ENCODE measurements around the gene MALSU1. TPM values are rescaled to one million over a fixed set of nuclear protein-coding genes. Genes with fewer than 3 reads are reported as not detected.

Gene MALSU1
- total and polyA plus RNA-seq, 2 of the 13 experiments (the other 11 are each of a cell fraction or from before 2014, with no cell fraction given), result 72.0 to 141 TPM

DNA sequence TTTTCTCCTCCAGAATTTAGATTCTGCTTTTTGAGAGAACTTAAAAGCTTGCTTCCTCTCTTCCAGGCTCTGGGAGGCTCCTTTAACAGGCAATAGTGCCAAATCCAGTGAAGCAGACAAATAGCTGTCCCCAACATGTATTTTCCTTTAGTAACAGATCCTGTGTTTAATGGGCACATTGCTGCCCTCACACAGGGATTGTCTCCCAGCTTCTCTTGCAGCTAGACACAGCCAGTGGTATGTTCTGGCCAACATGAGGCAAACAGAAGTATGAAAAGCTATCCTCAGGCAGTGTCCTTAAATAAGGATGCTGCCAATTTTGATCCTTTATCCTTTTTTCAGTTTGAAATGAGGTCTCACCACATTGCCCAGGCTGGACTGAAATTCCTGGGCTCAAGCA, 38.2 kb downstream of the MALSU1 start:
- intact Hi-C loops (cut with micrococcal nuclease; ENCODE audit: unreplicated experiment), result loop anchor here (5.0 kb wide), 1 partner anchor 40 kb away; the partner anchor contains the start of gene MALSU1
- DNase-seq (ENCODE audit: low spot score), result no peak
- peak overlapping the region; percentile 84 for H3K27ac ChIP-seq (ENCODE audit: extremely low read length, insufficient read depth, low read length)
- peaks cover 11 to 51% of the 10 kb centered on the region in 2 experiments for H3K36me3 ChIP-seq (replicated peaks in 1 of 2; ENCODE audit: control insufficient read depth in 1 of 2, insufficient read depth in 2 of 2, low read length in 2 of 2)
- H3K79me2 ChIP-seq (ENCODE audit: insufficient read depth, low read length), result no peaks in the 10 kb centered on the region
- no peak overlapping the region for H3K4me3 ChIP-seq (replicated peaks in 1 of 3; ENCODE audit: insufficient read depth in 1 of 3, low read depth in 2 of 3, low read length in 3 of 3)
- in situ Hi-C loops (cut with HindIII; ENCODE audit: extremely low pct_ligation_motif_present, low pct_unique_long_range_greater_than_20kb), result no loop called here
- no TSS peak for BruUV-seq (replicated peaks)
- ChIA-PET CTCF (ENCODE audit: low intra/inter-chr PET ratio, low total read pairs) (no interaction called here), POLR2A (interaction anchor here (0.7 to 4.0 kb wide), 6 partner anchors 17 to 136 kb away, joined by 3 to 69 read pairs (median 16); partner anchors contain the start of gene MALSU1)
- peaks cover 75% of the 10 kb centered on the region for H3K4me1 ChIP-seq (ENCODE audit: insufficient read depth, low read length)
- H3K27me3 ChIP-seq (ENCODE audit: control insufficient read depth in 1 of 2, insufficient read depth in 2 of 2, low read length in 2 of 2), result no peaks in the 10 kb centered on the region
- H4K20me1 ChIP-seq (ENCODE audit: insufficient read depth, low read length), result no peaks in the 10 kb centered on the region
- no peak overlapping the region; the same call in 1 of the 2 replicates for H3K9ac ChIP-seq (ENCODE audit: insufficient read depth, low read depth, low read length)
- TF ChIP-seq THYN1 (CRISPR knock-in tag; IDR thresholded peaks at IDR 0.05; ENCODE audit: borderline replicate concordance, low read depth) (no peak), CBX5 (CRISPR knock-in tag; IDR thresholded peaks at IDR 0.05; ENCODE audit: borderline replicate concordance) (0 out of 2 replicates have a peak, but pooled peaks have one; percentile 44)
- TF ChIP-seq, protein P1, sequence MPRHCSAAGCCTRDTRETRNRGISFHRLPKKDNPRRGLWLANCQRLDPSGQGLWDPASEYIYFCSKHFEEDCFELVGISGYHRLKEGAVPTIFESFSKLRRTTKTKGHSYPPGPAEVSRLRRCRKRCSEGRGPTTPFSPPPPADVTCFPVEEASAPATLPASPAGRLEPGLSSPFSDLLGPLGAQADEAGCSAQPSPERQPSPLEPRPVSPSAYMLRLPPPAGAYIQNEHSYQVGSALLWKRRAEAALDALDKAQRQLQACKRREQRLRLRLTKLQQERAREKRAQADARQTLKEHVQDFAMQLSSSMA (CRISPR knock-in tag; IDR thresholded peaks at IDR 0.05), result no peak
- no peak for FAIRE-seq
- H2AFZ ChIP-seq (ENCODE audit: low read length), result no peak overlapping the region
- H3K4me2 ChIP-seq (ENCODE audit: low read depth, low read length), result peak overlapping the region; percentile 37
- peaks cover 8% of the 10 kb centered on the region; the same call in 1 of the 2 replicates for H3K9me3 ChIP-seq (ENCODE audit: low read length)
- ATAC-seq, result no peak

DNA sequence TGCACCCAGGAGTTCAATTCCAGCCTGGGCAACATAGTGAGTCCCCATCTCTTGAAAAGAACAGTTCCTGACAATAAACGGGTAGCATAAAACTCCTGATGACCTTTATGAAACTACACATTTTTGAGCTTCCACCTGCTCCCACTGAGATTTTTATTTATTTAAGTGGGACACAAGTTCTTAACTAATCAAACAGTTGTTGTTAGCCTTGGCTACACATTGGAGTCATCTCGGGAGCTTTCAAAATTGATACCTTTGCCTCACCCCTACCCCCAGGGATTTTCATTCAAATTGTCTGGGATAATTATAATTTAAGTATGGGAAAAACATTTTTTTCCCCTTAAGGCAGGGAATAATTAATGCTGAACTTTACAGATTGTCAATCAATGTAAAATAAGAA, 39.3 kb downstream of the MALSU1 start:
- intact Hi-C loops (cut with micrococcal nuclease; ENCODE audit: unreplicated experiment) (loop anchor here (5.0 kb wide), 1 partner anchor 41 kb away; the partner anchor contains the start of gene MALSU1), in situ Hi-C loops (cut with HindIII; ENCODE audit: extremely low pct_ligation_motif_present, low pct_unique_long_range_greater_than_20kb) (no loop called here)
- peaks cover 11 to 56% of the 10 kb centered on the region in 2 experiments for H3K36me3 ChIP-seq (replicated peaks in 1 of 2; ENCODE audit: control insufficient read depth in 1 of 2, insufficient read depth in 2 of 2, low read length in 2 of 2)
- ChIA-PET CTCF (ENCODE audit: low intra/inter-chr PET ratio, low total read pairs) (no interaction called here), POLR2A (interaction anchor here (0.8 to 2.9 kb wide), 3 partner anchors 20 to 135 kb away, joined by 3 to 29 read pairs (median 4); no protein-coding TSS in a partner anchor)
- no peaks in the 10 kb centered on the region for H3K27me3 ChIP-seq (ENCODE audit: control insufficient read depth in 1 of 2, insufficient read depth in 2 of 2, low read length in 2 of 2)
- BruUV-seq (replicated peaks), result no TSS peak
- H3K79me2 ChIP-seq (ENCODE audit: insufficient read depth, low read length), result no peaks in the 10 kb centered on the region
- TF ChIP-seq ZNF256 (CRISPR knock-in tag; conservative IDR thresholded peaks at IDR 0.05), result no peak
- TF ChIP-seq ZNF510 (CRISPR knock-in tag; IDR thresholded peaks at IDR 0.05; ENCODE audit: low read depth), result no peak
- TF ChIP-seq KDM1A (CRISPR knock-in tag; IDR thresholded peaks at IDR 0.05), result no peak
- no peak for TF ChIP-seq CBX2 (IDR thresholded peaks at IDR 0.05; ENCODE audit: low read depth, low read length)
- no peak for TF ChIP-seq CBX2 (CRISPR knock-in tag; IDR thresholded peaks at IDR 0.05; ENCODE audit: low read depth)
- no peak for TF ChIP-seq ZNF33B (CRISPR knock-in tag; IDR thresholded peaks at IDR 0.05)
- no peak for TF ChIP-seq EEA1 (CRISPR knock-in tag; IDR thresholded peaks at IDR 0.05; ENCODE audit: borderline replicate concordance)
- TF ChIP-seq XBP1 (CRISPR knock-in tag; IDR thresholded peaks at IDR 0.05), result no peak
- TF ChIP-seq, protein P2, sequence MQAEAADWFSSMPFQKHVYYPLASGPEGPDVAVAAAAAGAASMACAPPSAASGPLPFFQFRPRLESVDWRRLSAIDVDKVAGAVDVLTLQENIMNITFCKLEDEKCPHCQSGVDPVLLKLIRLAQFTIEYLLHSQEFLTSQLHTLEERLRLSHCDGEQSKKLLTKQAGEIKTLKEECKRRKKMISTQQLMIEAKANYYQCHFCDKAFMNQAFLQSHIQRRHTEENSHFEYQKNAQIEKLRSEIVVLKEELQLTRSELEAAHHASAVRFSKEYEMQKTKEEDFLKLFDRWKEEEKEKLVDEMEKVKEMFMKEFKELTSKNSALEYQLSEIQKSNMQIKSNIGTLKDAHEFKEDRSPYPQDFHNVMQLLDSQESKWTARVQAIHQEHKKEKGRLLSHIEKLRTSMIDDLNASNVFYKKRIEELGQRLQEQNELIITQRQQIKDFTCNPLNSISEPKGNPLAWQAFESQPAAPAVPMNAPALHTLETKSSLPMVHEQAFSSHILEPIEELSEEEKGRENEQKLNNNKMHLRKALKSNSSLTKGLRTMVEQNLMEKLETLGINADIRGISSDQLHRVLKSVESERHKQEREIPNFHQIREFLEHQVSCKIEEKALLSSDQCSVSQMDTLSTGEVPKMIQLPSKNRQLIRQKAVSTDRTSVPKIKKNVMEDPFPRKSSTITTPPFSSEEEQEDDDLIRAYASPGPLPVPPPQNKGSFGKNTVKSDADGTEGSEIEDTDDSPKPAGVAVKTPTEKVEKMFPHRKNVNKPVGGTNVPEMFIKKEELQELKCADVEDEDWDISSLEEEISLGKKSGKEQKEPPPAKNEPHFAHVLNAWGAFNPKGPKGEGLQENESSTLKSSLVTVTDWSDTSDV (CRISPR knock-in tag; IDR thresholded peaks at IDR 0.05), result no peak
- no peak for TF ChIP-seq ZNF720 (CRISPR knock-in tag; IDR thresholded peaks at IDR 0.05)
- TF ChIP-seq ZNF496 (CRISPR knock-in tag; IDR thresholded peaks at IDR 0.05; ENCODE audit: insufficient replicate concordance), result no peak
- TF ChIP-seq TGIF2 (CRISPR knock-in tag; IDR thresholded peaks at IDR 0.05), result no peak
- TF ChIP-seq SRSF9 (IDR thresholded peaks at IDR 0.05; ENCODE audit: borderline replicate concordance, insufficient read depth, low read depth, low read length, poor library complexity, severe bottlenecking), result no peak
- no peak for TF ChIP-seq RARG (CRISPR knock-in tag; IDR thresholded peaks at IDR 0.05; ENCODE audit: low read depth)
- H3K4me3 ChIP-seq (replicated peaks in 1 of 3; ENCODE audit: insufficient read depth in 1 of 3, low read depth in 2 of 3, low read length in 3 of 3), result no peak overlapping the region
- FAIRE-seq, result no peak
- no peak overlapping the region for H2AFZ ChIP-seq (ENCODE audit: low read length)
- no peak overlapping the region for H3K9ac ChIP-seq (ENCODE audit: insufficient read depth, low read depth, low read length)
- no peak for ATAC-seq
- WGBS (ENCODE audit: low lambda C conversion rate), result 85% methylated on average over 2 of the region's 2 CpGs
- H4K20me1 ChIP-seq (ENCODE audit: insufficient read depth, low read length), result no peaks in the 10 kb centered on the region
- H3K9me3 ChIP-seq (ENCODE audit: low read length), result peaks cover 8% of the 10 kb centered on the region; the same call in 1 of the 2 replicates
- DNase-seq (ENCODE audit: low spot score), result no peak
- H3K27ac ChIP-seq (ENCODE audit: extremely low read length, insufficient read depth, low read length), result peak overlapping the region; percentile 84
- H3K4me2 ChIP-seq (ENCODE audit: low read depth, low read length), result no peak overlapping the region
- H3K4me1 ChIP-seq (ENCODE audit: insufficient read depth, low read length), result peaks cover 64% of the 10 kb centered on the region
